CD4-positive, alpha-beta T cell treated with Interferon alpha-2 for 1 hour (primary cell): ENCODE data around the gene PTPRN2.
A peak's percentile ranks its signal among the peaks of the same experiment; 100 is the strongest.
"Not testable (repeated sequence)": the region's sequence is repeated elsewhere in the genome, so short reads cannot be mapped to it uniquely, and the experiment has no call there.

Experiments
- DNase-seq, 2 donors: peaks; one replicate each; pipeline ENCODE4 v3.0.0-alpha.2; 2020 to 2022

PTPRN2 gene

DNA sequence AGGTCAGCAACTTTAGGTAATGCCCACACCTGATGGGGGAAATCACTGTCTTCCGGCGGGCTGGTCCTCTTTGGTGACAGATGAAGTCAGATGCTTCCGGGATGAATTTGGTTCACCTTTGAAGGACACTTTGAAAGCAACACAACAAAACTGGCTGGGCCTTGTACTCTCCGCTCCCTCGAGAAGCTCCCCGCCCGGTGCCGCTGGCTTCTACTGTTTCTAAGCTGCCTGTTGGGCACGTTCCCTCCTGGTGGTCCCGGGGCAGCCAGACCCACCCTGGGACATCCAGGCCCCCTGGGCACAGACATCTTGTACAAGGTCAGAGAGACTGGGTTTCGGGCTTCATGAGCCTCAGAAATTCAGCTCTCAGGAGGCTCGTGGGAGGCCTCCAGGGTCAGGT, 798.5 kb downstream of the PTPRN2 start:
- DNase-seq, result no peak

GRCh38 chr7:157788573-157788972, 799.0 kb downstream of the PTPRN2 start:
- DNase-seq, result no peak

GRCh38 chr7:157787275-157787701, 800.3 kb downstream of the PTPRN2 start:
- DNase-seq, result no peak

DNA sequence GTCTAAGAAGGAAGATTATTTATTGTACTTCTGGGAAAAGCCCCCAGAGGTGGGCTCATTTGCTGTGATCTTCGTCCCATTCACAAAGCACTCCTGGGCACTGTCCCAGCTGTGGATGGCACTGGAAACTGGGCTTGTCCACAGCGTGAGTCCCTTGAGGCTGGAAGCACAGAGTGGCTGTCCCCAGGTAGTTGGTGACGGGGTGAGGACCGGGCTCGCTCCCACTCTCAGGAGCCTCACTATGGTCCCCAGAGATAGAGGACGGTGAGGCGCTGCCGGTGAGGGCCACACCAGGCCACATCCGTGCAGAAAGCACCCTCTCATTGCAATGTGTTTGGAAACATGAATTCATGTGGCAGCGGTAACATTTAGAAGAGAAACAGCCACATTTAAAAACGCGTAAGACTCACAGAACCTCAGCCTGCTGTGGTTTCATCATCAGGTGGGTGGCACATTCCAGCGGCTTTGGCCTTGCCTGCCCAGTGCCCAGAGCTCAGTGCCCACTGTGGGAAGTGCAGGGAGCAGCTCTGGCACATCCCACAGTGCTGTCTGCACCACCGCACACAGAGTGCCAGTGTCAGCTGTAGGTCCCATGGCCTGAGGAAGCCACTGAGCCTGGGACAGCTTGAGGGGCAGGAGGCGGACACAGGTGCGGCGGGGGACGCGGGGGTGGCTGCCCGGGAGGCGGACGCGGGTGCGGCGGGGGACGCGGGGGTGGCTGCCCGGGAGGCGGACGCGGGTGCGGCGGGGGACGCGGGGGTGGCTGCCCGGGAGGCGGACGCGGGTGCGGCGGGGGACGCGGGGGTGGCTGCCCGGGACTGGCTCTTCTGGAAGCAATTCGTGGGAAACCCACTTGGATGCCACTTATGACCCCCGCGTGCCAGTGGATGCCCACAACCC, 801.0 kb downstream of the PTPRN2 start:
- no peak for DNase-seq

GRCh38 chr7:157785486-157786186, 802.0 kb downstream of the PTPRN2 start:
- no peak for DNase-seq

DNA sequence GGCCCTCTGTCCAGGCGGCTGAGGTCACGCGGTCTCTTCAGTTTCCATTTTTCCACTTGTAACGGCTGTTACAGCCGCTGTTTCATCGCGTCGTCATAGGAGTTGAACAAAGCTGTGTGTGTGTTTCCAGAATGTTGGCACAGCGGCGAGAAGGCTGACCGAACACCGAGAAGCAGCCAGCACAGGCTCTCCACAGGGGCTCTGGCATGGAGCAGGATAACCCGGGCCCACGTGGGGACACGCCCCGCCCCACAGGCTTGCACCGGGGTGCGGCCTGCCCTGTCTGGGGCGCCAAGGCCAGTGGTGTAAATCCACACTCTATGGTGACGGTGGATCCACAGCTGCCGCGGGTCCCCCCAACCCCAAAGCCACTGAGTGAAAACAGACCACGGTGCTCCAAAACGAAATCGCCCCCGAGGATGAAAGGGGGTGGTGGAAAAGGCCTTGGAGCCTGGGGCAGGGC, 802.6 kb downstream of the PTPRN2 start:
- no peak for DNase-seq

GRCh38 chr7:157784041-157784835, 803.4 kb downstream of the PTPRN2 start:
- no peak for DNase-seq

DNA sequence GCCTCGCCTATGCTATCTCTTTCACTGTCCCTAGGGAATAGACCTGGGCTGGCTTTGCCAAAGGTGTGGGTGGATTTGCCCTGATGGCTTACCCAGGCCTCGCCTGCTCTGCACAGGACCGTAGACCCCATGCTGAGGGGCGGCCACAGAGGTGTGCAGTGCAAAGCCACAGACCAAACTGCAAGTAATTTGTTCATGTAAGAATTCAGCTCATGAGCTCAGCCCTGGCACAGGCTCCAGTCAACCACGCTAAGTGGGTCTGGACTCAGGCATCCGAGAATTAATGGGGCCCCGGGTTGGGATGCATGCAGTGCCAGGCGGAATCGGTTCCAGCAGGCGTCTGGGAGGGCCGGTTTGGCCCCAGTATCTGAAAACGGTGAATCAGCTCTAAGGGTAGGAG, 805.6 kb downstream of the PTPRN2 start:
- DNase-seq, result no peak

- no peak for DNase-seq
Observed at GRCh38 chr7:157780721-157781120, 806.9 kb downstream of the PTPRN2 start.

DNA sequence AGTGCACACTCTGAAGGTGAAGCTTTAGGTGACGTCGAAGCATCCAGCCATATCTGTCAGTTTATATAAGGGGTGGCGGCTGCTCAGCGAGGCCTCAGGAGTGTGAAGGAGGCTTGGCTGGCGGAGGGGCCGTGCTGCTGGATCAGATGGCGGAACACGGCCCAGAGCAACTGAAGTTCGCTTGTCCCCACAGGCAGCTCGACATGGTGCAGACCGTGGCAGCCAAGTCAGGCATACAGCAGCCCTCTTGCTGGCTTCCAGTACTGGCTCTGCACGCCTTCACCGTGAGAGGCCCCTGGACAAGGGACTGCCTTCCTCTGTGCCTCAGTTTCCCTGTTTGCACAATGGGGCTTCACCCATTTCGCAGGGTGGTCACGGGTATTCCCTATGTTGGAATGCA, 807.3 kb downstream of the PTPRN2 start:
- no peak for DNase-seq

- no peak for DNase-seq
Observed at GRCh38 chr7:157779206-157779605, 808.4 kb downstream of the PTPRN2 start.

GRCh38 chr7:157777194-157777762, 810.3 kb downstream of the PTPRN2 start:
- DNase-seq, result not testable (repeated sequence)

GRCh38 chr7:157775560-157776332, 811.9 kb downstream of the PTPRN2 start:
- no peak for DNase-seq

GRCh38 chr7:157775021-157775559, 812.5 kb downstream of the PTPRN2 start:
- DNase-seq, result no peak

- no peak for DNase-seq
Observed at GRCh38 chr7:157774495-157774894, 813.1 kb downstream of the PTPRN2 start.

DNA sequence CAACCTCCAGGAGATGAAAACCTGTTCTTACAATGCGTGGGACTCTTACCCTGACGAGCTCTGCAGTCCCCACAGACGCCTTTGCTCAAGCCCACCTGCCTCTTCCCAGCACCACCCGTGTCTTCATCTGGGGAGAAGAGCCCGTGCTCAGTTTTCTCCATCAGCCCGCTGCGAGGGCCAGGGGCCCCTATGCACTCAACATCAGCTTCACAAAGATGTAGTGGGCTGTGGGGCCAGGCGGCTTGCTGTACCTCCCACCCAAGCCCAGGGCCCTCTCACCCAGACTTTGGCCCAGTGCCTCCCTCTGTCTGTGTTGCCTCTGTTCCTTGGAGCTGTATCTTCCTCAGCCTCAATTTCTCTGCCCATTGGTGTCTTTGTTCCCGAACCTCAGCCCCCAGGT, 814.3 kb downstream of the PTPRN2 start:
- DNase-seq, result no peak

DNA sequence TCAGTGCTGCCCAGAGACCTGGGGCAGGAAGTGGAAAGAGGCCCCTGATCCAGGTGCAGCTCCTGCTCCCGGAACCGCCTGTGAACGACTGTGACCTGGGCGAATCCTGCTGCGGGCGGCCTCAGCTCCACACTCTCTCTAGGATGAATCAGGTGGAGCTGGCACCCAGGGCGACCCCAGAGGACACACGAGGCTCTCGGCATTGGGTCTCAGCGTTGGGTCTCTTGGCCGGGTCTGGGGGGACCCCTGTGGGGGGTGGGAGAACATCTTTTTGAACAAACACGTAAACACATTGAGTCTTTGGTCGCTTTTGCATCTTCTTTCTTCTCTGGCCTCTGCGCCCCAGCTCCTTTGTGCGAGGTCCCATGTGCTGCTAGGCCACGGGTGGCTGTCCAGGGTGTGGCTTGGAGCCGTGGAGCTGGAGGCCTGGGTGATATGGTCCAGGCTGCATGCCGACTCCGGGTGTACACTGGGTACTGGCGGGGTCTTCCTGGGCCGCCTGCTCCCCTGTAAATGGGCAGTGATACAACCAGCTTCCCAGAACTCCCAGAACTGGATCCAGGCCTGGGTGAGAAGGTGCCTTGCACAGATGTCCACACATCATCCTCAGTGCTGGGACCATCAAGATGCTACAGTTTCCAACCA, 815.0 kb downstream of the PTPRN2 start:
- no peak for DNase-seq

DNA sequence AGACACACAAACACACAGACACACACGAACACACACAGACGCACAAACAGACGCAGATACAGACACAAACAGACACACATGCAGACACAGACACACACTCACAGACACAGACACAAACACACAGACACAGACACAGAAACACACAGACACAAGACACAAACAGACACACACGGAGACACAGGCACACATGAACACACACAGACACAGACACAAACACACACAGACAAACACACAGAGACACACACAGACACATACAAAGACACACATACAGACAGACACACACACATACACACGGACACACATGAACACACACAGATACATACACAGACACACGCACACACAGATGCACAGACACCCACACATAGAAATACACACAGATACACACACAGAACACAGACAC, 815.9 kb downstream of the PTPRN2 start:
- no peak for DNase-seq

GRCh38 chr7:157770716-157771320, 816.8 kb downstream of the PTPRN2 start:
- no peak for DNase-seq

DNA sequence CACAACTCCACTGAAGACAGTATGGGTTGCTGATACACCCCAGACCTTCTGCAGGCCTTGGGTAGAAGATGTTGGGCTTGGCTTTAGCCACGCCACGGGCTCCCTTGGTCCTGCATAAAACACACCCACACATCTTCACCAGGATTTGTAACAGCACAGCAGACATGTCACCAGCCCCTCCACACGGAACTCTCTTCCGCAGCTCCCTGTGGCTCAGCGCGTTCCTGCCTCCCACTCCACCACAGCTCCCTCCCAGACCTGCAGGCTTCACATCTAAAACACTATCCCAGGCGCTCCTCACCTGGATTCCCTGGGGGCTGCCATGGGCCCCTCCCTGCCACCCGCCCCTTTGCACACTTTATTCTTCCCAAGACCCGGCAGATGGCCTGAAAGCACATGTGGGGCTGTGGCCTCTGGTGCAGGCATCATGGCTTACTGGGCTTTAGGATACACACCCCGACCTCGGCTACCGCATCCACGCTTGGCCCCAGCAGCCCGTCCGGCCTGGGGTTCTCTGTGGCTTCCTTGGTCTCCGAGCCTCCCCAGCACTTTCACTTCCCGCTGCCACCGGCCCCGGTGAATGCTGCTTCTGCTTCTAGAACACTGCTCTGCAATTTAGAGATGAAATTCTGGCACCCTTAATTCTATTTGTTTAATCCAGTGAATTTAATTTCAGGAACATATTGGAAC, 818.0 kb downstream of the PTPRN2 start:
- peak in 1 of 2 donors; percentile 2 for DNase-seq
